Liver (tissue), 9 donors: ENCODE data around the gene EPB41L4A. TPM values are rescaled to one million over a fixed set of nuclear protein-coding genes. Genes with fewer than 3 reads are reported as not detected.

Source experiments
- DNase-seq: peaks from one replicate; pipeline ENCODE4 v3.0.0-alpha.2; 2017; ENCODE audit warnings: low spot score
- H3K27ac ChIP-seq, 2 donors: one replicate each; pipeline ENCODE4 v1.7.0; 2013; ENCODE audit warnings: inconsistent platforms in 2 of 2, low read length in 2 of 2, control low read depth in 1 of 2, low read depth in 1 of 2, mild to moderate bottlenecking in 1 of 2
- H3K27me3 ChIP-seq, 4 donors: one replicate each; pipeline versions ENCODE4 v1.6.1 to v1.7.0; 2013; ENCODE audit warnings: low read length in 3 of 4, inconsistent platforms in 1 of 4, mild to moderate bottlenecking in 1 of 4, moderate library complexity in 1 of 4; ENCODE audit not compliant: control insufficient read depth in 4 of 4, insufficient read depth in 4 of 4
- H3K36me3 ChIP-seq, 4 donors: one replicate each; pipeline versions ENCODE4 v1.6.1 to v1.7.0; 2013; ENCODE audit warnings: low read length in 3 of 4, mild to moderate bottlenecking in 3 of 4, low read depth in 1 of 4, moderate library complexity in 1 of 4; ENCODE audit not compliant: control insufficient read depth in 4 of 4, insufficient read depth in 3 of 4
- H3K4me1 ChIP-seq, 4 donors: one replicate each; pipeline versions ENCODE4 v1.6.1 to v1.7.0; 2013; ENCODE audit warnings: low read length in 3 of 4, mild to moderate bottlenecking in 3 of 4, moderate library complexity in 1 of 4; ENCODE audit not compliant: control insufficient read depth in 4 of 4, insufficient read depth in 4 of 4
- H3K4me3 ChIP-seq, 3 donors: one replicate each; pipeline versions ENCODE4 v1.6.1 to v1.7.0; 2013; ENCODE audit warnings: low read length in 3 of 3, control low read depth in 1 of 3, low read depth in 1 of 3, mild to moderate bottlenecking in 1 of 3
- H3K9ac ChIP-seq, 2 donors: one replicate each; pipeline ENCODE4 v1.7.0; 2013; ENCODE audit warnings: low read length in 2 of 2, mild to moderate bottlenecking in 2 of 2, moderate library complexity in 2 of 2, control low read depth in 1 of 2, low read depth in 1 of 2
- H3K9me3 ChIP-seq, 4 donors: one replicate each; pipeline versions ENCODE4 v1.6.1 to v1.7.0; 2013; ENCODE audit warnings: low read length in 3 of 4; ENCODE audit not compliant: control insufficient read depth in 4 of 4
- ATF3 ChIP-seq: IDR thresholded peaks from 2 replicates; pipeline ENCODE4 v1.6.1; 2016; ENCODE audit warnings: antibody characterized with exemption
- EGR1 ChIP-seq, 2 donors: IDR thresholded peaks; 2 replicates each; pipeline ENCODE4 v1.6.1; 2016 to 2018; ENCODE audit warnings: antibody characterized with exemption in 2 of 2, low read depth in 2 of 2
- FOXA1 ChIP-seq: IDR thresholded peaks from 2 replicates; pipeline ENCODE4 v1.6.1; 2016; ENCODE audit warnings: antibody characterized with exemption
- FOXA2 ChIP-seq: IDR thresholded peaks from 2 replicates; pipeline ENCODE4 v1.6.1; 2016; ENCODE audit warnings: antibody characterized with exemption
- GABPA ChIP-seq, 2 donors: IDR thresholded peaks in 1 of 2; conservative IDR thresholded peaks in 1 of 2; 2 replicates each; pipeline ENCODE4 v1.6.1; 2016; ENCODE audit warnings: antibody characterized with exemption in 2 of 2, mild to moderate bottlenecking in 1 of 2, moderate library complexity in 1 of 2
- HNF4A ChIP-seq, 2 donors: conservative IDR thresholded peaks; 2 replicates each; pipeline ENCODE4 v1.6.1; 2016; ENCODE audit warnings: antibody characterized with exemption in 2 of 2, mild to moderate bottlenecking in 2 of 2
- HNF4G ChIP-seq: IDR thresholded peaks from 2 replicates; pipeline ENCODE4 v1.6.1; 2016; ENCODE audit warnings: antibody characterized with exemption
- JUND ChIP-seq, 2 donors: IDR thresholded peaks; 2 replicates each; pipeline ENCODE4 v1.6.1; 2016; ENCODE audit warnings: antibody characterized with exemption in 2 of 2
- NR2F2 ChIP-seq: IDR thresholded peaks from 2 replicates; pipeline ENCODE4 v1.6.1; 2016; ENCODE audit warnings: antibody characterized with exemption
- RAD21 ChIP-seq, 2 donors: IDR thresholded peaks; 2 replicates each; pipeline ENCODE4 v1.6.1; 2016; ENCODE audit warnings: antibody characterized with exemption in 2 of 2, mild to moderate bottlenecking in 2 of 2
- REST ChIP-seq: IDR thresholded peaks from 2 replicates; pipeline ENCODE4 v1.6.1; 2016; ENCODE audit warnings: antibody characterized with exemption, mild to moderate bottlenecking
- RXRA ChIP-seq, 2 donors: IDR thresholded peaks; 2 replicates each; pipeline ENCODE4 v1.6.1; 2017 to 2018; ENCODE audit warnings: antibody characterized with exemption in 2 of 2, mild to moderate bottlenecking in 1 of 2
- SP1 ChIP-seq: IDR thresholded peaks from 2 replicates; pipeline ENCODE4 v1.6.1; 2018; ENCODE audit warnings: antibody characterized with exemption, mild to moderate bottlenecking
- TAF1 ChIP-seq: conservative IDR thresholded peaks from 2 replicates; pipeline ENCODE4 v1.6.1; 2016; ENCODE audit warnings: antibody characterized with exemption, mild to moderate bottlenecking
- YY1 ChIP-seq: IDR thresholded peaks from 2 replicates; pipeline ENCODE4 v1.6.1; 2016; ENCODE audit warnings: antibody characterized with exemption, mild to moderate bottlenecking
- ZBTB33 ChIP-seq: IDR thresholded peaks from 2 replicates; pipeline ENCODE4 v1.6.1; 2016; ENCODE audit warnings: antibody characterized with exemption
- WGBS: extraction: QIAGEN DNeasy Blood & Tissue Kit; methylation state at CpG from one replicate; pipeline ENCODE4 v1.1.7; 2013; 5-methylcytosine and 5-hydroxymethylcytosine counted together
- polyA plus RNA-seq, 2 donors: library from polyadenylated mRNA; stranded (reverse) in 1 of 2; unstranded in 1 of 2; fragments of 200-250 nt in 1 of 2; fragments of >200 nt in 1 of 2; fragmentation: Nextera tagmentation in 1 of 2; extraction: Ambion mirVana in 1 of 2; gene quantifications; one replicate each; pipeline versions ENCODE4 v1.2.1 to v1.2.3, GENCODE V29; 2013 to 2015
- total RNA-seq, 2 donors: library from RNA; depleted of rRNA; stranded (reverse); fragments of >200 nt; gene quantifications; one replicate each; pipeline ENCODE4 v1.2.3, GENCODE V29; 2014
- TF ChIP-seq, protein P1 (sequence below): IDR thresholded peaks from 2 replicates; pipeline ENCODE4 v1.6.1; 2016; ENCODE audit warnings: antibody characterized with exemption
- TF ChIP-seq, protein P2 (sequence below): fragments of 150-350 bp; IDR thresholded peaks from 2 replicates; pipeline ENCODE4 v1.5.1; 2017; ENCODE audit warnings: improper control_type of control experiment, low read depth, low read length; ENCODE audit not compliant: missing input control
- donor health status: healthy.
- donor health status: healthy.
- donor health status: healthy.
- donor health status: healthy.
- donor health status: healthy.

EPB41L4A gene
- total and polyA plus RNA-seq, 4 donors: 1.1 to 8.0 (median 3.9) TPM

DNA sequence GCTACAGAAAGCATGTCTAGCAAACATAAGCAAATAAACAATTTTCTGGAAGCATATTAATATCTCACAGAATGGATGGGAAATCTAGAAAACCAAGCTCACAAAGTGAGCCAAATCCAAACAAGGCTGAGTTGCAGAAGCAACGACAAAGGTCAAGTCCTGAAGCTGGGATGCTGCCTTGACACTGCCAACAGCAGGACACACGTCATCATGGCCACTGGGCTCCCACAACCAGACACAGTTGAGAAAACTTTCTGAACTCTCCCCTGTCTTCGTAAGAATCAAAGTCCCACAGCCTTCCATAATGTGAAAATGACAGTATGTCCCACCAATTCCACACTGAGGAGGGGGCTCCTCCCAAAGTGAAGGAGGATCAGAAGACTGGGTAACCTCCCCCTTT lies 37.6 kb downstream of the EPB41L4A start:
- DNase-seq: no peak
- WGBS: 45% methylated on average over 3 of the region's 3 CpGs
- no peaks in the 10 kb centered on the region for H3K36me3 ChIP-seq
- TF ChIP-seq FOXA2 (no peak), REST (no peak), RXRA (IDR thresholded peaks at IDR 0.05) (no peak), TAF1 (no peak), SP1 (no peak), HNF4G (no peak), GABPA (IDR thresholded peaks at IDR 0.05 in 1 of 2, conservative IDR thresholded peaks at IDR 0.05 in 1 of 2) (no peak), FOXA1 (no peak), ZBTB33 (no peak), RAD21 (IDR thresholded peaks at IDR 0.05) (no peak), JUND (IDR thresholded peaks at IDR 0.05) (no peak), NR2F2 (no peak), HNF4A (conservative IDR thresholded peaks at IDR 0.05) (no peak), ATF3 (no peak), EGR1 (IDR thresholded peaks at IDR 0.05; ENCODE audit: low read depth in 2 of 2) (no peak), YY1 (no peak)
- TF ChIP-seq, protein P1, sequence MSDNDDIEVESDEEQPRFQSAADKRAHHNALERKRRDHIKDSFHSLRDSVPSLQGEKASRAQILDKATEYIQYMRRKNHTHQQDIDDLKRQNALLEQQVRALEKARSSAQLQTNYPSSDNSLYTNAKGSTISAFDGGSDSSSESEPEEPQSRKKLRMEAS: no peak
- TF ChIP-seq, protein P2, sequence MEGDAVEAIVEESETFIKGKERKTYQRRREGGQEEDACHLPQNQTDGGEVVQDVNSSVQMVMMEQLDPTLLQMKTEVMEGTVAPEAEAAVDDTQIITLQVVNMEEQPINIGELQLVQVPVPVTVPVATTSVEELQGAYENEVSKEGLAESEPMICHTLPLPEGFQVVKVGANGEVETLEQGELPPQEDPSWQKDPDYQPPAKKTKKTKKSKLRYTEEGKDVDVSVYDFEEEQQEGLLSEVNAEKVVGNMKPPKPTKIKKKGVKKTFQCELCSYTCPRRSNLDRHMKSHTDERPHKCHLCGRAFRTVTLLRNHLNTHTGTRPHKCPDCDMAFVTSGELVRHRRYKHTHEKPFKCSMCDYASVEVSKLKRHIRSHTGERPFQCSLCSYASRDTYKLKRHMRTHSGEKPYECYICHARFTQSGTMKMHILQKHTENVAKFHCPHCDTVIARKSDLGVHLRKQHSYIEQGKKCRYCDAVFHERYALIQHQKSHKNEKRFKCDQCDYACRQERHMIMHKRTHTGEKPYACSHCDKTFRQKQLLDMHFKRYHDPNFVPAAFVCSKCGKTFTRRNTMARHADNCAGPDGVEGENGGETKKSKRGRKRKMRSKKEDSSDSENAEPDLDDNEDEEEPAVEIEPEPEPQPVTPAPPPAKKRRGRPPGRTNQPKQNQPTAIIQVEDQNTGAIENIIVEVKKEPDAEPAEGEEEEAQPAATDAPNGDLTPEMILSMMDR: no peak
- H3K4me3 ChIP-seq: no peak overlapping the region
- H3K9ac ChIP-seq: no peak overlapping the region
- no peak overlapping the region for H3K27ac ChIP-seq
- no peaks in the 10 kb centered on the region for H3K4me1 ChIP-seq
- H3K27me3 ChIP-seq: no peaks in the 10 kb centered on the region
- no peaks in the 10 kb centered on the region for H3K9me3 ChIP-seq
